HG03439 (cell line): ENCODE data around the gene PDS5A.
"Not testable (repeated sequence)": the region's sequence is repeated elsewhere in the genome, so short reads cannot be mapped to it uniquely, and the experiment has no call there.

Experiments used
- ATAC-seq: cut with Tn5 transposase; IDR thresholded peaks from one replicate; pipeline ENCODE4 v1.9.1; 2021; ENCODE audit warnings: mild to moderate bottlenecking, moderate library complexity; ENCODE audit not compliant: unreplicated experiment

PDS5A gene

DNA sequence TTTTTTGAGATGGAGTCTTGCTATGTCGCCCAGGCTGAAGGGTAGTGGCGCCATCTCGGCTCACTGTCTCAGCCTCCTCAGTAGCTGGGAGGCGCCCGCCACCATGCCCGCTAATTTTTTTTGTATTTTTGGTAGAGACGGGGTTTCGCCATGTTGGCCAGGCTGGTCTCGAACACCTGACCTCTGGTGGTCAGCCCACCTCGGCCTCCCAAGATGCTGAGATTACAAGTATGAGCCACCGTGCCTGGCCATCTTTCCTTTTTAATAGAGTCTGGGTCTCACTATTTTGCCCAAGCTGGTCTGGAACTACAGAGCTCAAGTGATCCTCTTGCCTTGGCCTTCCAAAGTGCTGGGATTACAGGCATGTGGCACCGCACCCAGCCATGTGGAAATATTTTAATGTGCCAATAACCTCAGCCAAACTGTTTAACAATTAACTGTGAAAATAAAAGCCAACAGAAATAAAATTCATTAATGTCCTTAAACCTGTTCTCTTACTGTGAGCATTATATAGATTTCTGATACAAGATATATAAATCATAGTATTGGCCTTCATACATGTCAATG, 16.3 kb downstream of the PDS5A start:
- ATAC-seq = no peak

DNA sequence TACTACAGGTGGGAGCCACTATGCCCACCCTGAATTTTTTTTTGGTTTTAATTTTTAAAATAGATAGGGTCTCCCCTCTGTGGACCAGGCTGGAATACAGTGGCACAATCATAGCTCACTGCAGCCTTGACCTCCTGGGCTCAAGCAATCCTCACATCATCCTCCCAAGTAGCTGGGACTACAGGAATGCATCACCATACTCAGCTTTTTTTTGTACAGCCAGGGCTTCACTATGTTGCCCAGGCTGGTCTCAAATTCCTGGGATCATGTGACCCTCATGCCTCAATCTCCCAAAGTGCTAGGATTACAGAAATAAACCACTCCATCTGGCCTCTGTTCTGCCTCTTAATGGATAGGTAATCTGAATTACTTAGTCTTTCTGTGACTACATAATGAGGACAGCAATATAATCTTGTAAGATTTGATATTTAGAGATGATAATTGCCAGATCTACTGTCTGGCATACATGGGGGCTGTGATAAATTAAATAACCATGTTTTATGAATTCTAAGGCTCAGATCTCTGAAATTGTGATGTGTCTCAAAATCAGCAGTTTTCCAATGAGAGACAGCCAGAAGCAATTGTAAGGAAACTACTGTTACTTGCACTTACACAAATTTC, 26.7 kb downstream of the PDS5A start:
- no peak for ATAC-seq

DNA sequence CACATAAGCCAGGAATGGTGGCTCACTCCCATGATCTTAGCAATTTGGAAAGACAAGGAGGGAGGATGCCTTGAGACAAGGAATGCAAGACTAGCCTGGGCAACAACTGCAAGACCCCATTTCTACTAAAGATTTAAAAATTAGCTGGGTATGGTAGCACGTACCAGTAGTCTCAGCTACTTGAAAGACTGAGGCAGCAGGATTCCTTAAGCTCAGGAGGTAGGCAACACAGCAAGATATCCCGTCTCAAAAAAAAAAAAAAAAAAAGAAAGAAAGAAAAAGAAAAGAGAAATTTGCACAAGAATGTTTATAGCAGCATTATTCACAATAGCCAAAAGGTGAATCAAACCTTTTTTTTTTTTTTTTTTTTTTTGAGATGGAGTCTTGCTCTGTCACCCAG, 29.7 kb downstream of the PDS5A start:
- no peak for ATAC-seq

- ATAC-seq = no peak
Observed at GRCh38 chr4:39947417-39947816, 30.3 kb downstream of the PDS5A start.

DNA sequence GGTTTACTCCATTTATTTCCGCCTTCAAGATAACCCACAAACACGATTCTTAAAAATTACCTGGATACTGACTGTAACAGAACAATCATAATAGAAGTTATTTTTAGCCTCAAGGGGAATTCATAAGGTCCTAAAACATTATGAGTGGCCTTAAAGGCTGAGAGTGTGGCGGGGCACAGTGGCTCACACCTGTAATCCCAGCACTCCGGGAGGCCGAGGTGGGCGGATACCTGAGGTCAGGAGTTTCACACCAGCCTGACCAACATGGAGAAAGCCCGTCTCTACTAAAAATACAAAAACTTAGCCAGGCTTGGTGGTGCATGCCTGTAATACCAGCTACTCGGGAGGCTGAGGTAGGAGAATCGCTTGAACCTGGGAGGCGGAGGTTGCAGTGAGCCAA, 33.5 kb downstream of the PDS5A start:
- not testable (repeated sequence) for ATAC-seq

GRCh38 chr4:39942507-39942906, 35.2 kb downstream of the PDS5A start:
- ATAC-seq = no peak

DNA sequence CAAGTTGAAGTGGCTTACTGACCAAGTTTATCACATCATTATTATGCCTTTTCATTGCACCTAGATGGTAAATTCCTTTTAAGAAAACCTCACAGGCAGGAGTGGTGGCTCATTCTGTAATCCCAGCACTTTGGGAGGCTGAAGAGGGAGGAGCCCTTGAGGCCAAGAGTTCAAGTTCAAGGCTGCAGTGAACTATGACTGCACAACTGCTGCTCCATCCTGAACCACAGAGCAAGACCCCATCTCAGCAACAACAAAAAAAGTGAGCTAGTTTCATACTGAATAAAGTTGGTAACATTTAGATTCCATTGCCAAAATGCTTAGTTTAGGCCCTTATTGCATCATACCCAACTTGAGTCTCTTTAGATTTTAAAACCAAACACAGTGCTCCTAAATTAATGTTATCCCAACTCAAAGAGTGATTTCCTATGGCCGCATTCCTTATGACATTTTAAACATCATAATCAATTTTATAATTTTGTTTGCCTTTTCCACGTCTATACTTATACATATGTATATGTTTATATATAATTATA, 36.0 kb downstream of the PDS5A start:
- no peak for ATAC-seq

DNA sequence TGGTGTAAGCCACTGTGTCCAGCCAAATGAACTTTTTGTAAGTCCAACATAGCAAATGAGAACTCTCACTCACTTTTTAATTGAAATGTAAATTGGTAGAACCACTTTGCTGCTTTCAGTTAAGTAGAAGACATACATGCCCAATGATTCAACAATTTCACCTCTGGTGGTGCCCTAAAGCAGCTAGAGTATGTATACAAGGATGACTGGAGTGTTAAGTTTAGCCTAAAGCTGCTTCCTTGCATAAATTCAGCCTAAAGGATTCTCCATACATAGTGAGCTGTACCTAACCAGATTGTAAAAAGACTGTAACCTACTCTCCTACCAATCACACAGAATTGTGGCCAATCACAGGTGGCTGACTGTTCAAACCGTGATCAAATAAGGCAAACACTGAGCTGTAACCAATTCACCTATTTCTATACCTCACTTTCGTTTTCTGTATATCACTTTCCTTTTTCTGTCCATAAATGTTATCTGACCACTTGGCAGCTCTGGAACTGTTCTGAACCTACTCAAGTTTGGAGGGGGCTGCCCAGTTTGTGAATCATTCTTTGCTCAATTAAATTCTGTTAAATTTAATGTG, 39.9 kb downstream of the PDS5A start:
- ATAC-seq = no peak

GRCh38 chr4:39936565-39937418, 40.9 kb downstream of the PDS5A start:
- ATAC-seq = no peak

GRCh38 chr4:39933671-39934590, 43.8 kb downstream of the PDS5A start:
- no peak for ATAC-seq

DNA sequence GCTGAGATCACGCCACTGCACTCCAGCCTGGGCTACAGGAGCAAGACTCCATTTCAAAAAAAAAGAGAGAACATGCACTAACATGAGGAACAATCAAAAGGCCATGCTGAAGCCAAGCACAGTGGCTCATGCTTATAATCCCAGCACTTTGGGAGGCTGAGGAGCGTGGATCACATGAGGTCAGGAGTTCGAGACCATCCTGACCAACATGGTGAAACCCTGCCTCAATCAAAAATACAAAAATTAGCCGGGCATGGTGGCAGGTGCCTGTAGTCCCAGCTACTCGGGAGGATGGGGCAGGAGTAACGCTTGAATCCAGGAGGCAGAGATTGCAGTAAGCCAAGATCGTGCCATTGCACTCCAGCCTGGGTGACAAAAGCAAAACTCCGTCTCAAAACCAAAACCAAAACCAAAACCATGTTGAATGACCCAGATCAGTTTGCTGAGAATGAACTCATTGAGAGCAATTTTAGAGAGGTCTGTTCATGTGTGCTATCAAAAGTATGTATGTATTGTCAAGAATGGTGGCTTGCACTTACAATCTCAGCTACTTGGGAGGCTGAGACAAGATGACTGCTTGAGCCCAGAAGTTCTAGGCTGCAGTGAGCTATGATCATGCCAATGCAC, 44.8 kb downstream of the PDS5A start:
- no peak for ATAC-seq

- no peak for ATAC-seq
Observed at GRCh38 chr4:39931441-39931901, 46.2 kb downstream of the PDS5A start.

DNA sequence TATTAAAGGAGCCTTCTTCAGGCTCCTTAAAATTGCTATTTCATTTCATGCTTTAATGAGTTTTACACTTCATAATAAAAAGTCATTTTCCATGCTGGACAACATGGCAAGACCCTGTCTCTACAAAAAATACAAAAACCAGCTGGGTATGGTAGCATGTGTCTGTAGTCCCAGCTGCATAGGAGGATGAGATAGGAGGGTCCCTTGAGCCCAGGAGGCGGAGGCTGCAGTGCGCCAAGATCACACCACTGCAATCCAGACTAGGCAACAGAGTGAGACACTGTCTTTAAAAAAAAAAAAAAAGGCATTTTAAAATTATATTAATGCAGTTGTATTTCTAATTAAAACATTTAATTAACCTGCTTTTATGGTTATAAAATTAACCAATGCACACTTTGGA, 49.2 kb downstream of the PDS5A start:
- no peak for ATAC-seq

DNA sequence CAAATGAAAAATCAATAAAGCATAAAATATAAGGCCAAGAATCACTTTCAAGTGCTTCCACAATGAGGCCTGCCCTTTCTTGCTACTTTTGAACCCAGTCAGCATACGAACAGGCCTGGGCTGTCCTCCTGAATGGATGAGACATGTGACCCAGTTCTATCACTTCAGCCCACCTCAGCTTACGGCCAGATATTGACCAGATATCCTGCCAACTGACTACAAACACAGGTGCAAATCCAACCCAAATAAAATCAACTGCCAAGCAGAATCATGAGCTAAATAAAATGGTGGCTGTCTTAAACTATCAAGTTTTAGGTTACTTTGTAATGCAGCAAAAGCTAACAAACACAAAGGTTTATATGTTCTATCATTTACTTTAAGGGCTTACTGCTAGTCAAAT, 53.7 kb downstream of the PDS5A start:
- ATAC-seq = no peak

- ATAC-seq = no peak
Observed at GRCh38 chr4:39922399-39922798, 55.3 kb downstream of the PDS5A start.

- no peak for ATAC-seq
Observed at GRCh38 chr4:39913471-39913870, 64.2 kb downstream of the PDS5A start.

DNA sequence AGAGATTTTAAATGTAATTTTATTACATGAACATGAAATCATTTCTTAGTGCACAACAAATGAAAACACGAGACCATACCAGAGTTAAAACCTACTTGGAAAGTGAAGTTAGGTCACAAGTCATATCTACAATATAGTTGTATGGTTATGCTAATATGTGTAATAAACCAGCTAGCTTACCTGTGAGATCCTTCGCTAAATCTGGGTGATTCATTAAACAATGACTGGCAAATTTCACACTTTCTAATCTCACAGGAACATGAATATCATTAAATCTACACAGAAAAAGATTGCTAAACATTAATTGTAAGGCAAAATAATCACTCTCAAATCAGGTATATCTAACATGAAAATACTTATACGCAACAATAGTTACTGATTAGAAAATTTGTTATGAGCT, 67.6 kb downstream of the PDS5A start:
- no peak for ATAC-seq

DNA sequence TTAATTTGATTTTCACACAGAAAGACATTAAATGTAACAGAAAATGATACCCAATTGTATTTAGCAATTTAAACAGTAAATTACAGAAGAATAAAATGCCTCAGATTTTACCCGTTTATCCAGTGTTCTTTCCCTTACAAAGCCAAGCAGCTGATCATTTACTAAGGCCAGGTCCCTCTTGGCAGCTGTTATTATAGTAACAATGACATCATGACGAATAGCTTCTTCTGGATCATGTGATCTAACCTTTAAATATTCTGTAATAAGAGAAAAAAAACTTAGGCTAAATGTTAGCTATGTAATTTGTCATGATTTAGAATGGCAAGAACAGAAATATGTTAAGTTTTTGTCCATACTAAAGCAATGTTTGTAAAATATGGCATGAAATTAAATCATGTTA, 69.4 kb downstream of the PDS5A start:
- no peak for ATAC-seq

- ATAC-seq = no peak
Observed at GRCh38 chr4:39905656-39906055, 72.1 kb downstream of the PDS5A start.

- ATAC-seq = not testable (repeated sequence)
Observed at GRCh38 chr4:39905019-39905418, 72.7 kb downstream of the PDS5A start.
